Suppressor macrophage (primary cell): Measurements from ENCODE around the gene NRIP1.

Experiments
- DNase-seq, 4 experiments: peaks; one replicate each; pipeline ENCODE4 v3.0.0-alpha.2; 2020 to 2022
- total RNA-seq, 17 experiments: gene quantifications; one replicate each; lab custom pipeline; 2026; ENCODE audit warnings: mixed read lengths in 6 of 17, inconsistent platforms in 3 of 17; lab: John Stamatoyannopoulos, UW

Gene NRIP1, protein sequence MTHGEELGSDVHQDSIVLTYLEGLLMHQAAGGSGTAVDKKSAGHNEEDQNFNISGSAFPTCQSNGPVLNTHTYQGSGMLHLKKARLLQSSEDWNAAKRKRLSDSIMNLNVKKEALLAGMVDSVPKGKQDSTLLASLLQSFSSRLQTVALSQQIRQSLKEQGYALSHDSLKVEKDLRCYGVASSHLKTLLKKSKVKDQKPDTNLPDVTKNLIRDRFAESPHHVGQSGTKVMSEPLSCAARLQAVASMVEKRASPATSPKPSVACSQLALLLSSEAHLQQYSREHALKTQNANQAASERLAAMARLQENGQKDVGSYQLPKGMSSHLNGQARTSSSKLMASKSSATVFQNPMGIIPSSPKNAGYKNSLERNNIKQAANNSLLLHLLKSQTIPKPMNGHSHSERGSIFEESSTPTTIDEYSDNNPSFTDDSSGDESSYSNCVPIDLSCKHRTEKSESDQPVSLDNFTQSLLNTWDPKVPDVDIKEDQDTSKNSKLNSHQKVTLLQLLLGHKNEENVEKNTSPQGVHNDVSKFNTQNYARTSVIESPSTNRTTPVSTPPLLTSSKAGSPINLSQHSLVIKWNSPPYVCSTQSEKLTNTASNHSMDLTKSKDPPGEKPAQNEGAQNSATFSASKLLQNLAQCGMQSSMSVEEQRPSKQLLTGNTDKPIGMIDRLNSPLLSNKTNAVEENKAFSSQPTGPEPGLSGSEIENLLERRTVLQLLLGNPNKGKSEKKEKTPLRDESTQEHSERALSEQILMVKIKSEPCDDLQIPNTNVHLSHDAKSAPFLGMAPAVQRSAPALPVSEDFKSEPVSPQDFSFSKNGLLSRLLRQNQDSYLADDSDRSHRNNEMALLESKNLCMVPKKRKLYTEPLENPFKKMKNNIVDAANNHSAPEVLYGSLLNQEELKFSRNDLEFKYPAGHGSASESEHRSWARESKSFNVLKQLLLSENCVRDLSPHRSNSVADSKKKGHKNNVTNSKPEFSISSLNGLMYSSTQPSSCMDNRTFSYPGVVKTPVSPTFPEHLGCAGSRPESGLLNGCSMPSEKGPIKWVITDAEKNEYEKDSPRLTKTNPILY (N-terminal part only)
- 55.5 to 192 (median 80.6) reads per million in 17 experiments for total RNA-seq

DNA sequence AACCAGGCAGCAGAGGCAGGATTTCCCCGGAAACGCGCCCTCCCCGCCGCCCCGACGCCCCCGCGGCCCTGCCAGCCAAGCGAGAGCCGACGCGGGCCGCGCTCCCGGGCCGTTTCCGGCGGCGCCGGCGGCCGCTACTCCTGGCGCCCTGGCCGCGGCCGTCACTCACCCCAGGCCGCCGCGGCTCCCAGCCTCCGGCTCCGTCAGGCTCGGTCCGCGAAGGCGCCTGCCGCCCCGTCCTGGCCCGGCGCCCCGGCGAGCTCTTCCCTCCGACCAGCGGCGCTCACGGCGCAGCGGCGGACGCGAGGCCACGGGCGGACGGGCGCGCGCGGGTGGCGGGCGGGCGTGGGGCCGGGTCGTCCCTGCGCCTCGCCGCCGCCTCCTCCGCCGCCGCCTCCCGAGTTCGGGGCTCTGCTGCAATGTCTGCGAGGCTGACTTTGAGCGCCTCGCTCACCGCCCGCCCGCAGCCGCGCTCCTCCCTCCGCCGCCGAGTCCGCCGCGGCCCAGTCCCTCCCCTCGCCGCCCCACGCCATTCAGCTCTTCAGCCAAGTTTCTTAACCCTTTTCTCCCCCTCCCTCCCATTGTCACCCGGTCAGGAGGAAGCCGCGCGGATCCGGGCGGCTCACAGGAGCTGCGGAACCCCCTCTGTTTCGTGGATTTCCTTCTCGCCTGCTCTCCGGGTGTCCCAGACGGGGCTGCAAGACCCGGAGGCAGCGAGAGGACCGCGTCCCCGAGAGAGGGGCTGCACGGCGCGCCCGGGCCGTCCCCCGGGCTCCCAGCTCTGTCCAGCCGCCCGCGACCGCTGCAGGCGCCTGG, at the start of gene NRIP1:
TSS of gene NRIP1 (minus strand) at position 425 of the 816 bp plus-strand sequence. CDS start 96,808 bp downstream, outside the sequence.
- peak; percentile 93 to 97 (median 96) for DNase-seq

DNA sequence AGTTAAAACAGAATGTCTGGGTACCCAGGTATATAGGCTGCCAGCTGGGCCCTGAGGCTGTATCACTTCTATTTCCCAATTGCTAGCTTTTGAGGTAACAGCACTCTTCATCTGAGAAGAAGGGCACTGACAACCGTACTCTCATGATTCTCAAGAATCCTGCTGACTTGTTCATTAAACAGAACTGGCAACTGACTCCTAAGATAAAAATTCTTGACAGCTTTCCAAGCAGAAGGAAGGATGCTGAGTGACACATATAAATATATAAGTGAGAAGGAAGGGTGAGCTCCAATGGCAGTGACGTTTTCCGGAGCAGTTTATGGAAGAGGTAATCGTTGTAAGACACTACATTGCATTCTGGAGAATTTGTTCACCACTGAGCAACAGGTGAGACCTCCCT, 48.1 kb upstream of the NRIP1 start:
- DNase-seq: no peak

DNA sequence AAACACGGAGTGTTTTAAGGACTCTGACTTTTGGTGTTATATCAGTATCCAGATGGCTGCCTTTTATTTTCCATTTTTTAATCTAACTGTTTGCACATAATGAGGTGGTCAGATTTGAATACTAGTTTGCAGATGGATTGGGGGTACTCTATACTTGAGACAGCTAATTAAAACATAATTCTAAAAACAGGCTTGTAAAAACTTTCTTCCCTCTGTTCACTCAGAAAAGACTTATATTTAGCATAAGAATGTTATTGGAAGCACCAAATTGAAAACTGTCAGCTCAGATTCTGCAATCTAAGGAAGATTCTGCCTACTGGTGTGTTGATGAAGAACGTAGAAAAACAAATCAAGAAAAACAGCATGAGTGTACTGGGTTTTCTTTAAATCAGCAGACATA, 44.0 kb upstream of the NRIP1 start:
- DNase-seq: no peak

DNA sequence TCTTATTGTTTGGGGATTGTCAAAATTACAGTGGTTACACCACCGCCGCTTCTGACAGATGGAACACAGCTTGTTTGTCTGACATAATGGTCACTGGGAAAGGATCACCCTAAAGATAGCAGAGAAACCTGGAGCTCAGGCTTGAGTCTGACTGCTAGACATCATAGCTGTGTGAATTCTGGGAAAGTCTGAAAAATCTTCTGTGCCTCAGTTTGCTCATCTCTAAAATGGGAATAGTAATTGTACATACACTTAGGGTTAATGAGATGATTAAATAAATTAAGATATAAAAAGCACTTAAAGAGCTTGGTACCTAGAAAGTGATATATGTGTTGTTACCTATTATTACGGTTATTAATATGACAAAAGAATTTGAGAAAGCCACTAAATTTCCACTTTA, 39.7 kb upstream of the NRIP1 start:
- DNase-seq: no peak

DNA sequence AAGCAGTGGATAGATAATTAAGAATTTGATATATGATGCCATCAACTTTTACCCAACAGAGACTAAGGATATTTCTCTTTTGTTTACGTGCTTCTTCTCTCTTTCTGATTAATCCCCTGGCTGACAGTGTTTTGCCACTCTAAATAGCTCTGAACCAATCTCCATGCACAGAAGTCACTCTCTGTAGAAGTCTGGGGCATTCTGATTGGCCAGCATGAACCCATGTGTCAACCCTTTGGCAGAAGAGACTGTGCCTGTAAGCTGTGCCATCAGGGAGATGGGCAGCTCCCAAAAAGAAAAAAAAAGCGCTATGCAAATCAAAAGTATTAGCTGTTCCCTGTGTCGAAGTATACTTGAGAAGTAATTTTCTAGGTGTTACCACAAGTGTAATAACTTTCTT, 34.1 kb upstream of the NRIP1 start:
- DNase-seq: no peak

DNA sequence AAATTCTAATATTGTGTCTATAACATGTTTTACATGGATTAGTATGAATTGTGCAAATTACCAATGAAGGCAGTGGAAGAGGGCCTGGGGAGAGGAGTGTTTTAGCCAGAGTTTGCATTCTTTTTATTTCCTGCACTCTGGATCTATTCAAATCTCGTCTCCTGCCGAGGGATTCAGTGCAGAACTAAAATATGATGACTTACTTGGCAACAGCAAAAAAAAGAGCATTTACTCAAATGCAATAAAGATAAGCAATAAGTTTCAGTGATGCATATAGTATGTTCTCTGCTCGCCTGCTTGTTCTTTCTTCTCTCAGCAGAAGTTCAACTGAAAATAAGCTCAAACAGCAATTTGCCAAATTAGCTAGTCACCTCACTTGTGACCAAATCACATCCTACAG, 33.4 kb upstream of the NRIP1 start:
- DNase-seq: no peak

DNA sequence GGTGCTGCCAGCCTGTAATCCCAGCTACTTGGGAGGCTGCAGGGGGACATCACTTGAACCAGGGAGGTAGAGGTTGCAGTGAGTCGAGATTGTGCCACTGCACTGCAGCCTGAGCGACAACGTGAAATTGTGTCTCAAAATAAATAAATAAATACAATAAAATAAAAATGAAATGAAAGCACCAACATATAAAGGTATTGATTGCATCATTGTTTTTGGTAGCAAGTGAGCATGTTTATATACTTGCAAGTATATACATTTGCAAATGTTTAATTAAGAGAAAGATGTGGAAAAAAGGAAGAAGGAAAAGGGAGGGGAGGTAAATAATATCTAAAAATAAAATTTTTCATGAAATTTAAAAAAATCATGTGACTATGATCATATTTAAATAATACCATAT, 32.8 kb upstream of the NRIP1 start:
- no peak for DNase-seq

DNA sequence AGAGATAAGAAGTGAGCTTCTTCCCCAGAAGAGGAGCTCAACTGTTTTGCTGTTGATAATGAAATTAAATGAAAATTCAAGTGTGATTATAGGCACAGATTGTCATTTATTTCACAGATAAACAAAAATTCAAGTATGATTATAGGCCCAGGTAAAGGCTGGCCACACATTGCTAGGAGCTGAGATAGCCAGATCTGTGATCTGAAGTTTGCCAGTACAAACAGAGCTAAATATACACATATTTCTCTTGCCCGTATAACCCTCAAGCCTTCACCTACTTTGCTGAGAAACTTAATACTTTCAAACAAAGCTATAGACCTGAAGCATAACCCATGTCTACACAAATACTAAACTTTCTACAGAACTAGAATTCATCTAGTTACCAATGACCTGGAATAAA, 31.3 kb upstream of the NRIP1 start:
- no peak for DNase-seq

DNA sequence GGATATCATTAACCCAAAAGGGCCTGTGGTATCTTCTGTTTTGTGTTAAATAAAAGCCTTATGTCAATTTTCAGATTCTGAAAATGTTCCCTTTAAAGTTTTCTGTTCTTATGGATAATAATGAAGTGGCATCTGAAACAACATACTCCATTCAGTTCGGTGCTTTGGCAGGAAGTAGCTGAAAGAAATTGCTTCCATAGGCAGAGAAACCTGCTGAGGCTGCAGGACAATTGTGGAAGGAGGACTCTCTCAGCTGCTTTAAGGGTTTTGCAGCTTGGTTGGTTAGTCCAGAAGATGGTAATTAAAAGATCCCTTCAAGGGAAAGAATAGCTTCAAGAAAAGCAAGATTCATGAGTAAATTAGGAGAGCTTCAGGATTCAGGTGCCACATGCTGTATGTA, 30.5 kb upstream of the NRIP1 start:
- peak; percentile 24 to 68 (median 44) for DNase-seq

DNA sequence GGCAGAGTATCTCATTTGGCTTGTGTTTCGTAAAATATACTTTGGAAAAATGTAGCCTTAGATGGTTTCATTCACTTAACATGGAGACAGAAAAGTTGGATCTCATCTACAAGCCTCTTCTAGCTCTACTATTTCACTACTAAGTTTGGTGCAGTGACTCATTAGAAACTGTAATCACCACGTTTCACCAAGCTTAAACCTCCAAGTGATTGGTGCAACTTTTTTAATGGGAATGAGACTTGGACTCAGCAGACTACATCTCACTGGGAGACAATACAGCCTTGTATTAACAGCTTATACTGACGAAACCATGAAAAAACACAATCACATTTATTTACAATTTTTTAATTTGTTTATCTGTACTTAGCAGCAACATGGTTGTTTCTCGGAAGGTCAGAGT, 29.9 kb upstream of the NRIP1 start:
- DNase-seq: no peak

DNA sequence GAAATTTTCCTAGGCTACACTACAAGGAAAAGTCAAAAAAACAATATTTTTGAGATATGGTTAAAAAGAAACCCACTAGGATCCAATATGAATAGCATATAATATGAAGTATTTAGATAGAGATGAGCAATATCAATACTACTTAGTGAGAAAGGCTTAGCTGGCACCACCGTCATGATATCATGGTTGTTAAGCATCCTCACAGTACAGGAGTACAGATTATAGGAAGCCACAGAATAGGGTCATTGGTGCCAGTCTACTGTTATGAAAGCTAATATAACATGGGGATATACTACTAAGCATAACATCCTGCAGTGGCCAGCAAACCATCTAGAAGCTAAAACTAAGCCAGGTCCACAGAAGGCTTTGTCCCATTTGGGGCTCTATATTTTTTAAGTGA, 28.4 kb upstream of the NRIP1 start:
- DNase-seq: no peak

DNA sequence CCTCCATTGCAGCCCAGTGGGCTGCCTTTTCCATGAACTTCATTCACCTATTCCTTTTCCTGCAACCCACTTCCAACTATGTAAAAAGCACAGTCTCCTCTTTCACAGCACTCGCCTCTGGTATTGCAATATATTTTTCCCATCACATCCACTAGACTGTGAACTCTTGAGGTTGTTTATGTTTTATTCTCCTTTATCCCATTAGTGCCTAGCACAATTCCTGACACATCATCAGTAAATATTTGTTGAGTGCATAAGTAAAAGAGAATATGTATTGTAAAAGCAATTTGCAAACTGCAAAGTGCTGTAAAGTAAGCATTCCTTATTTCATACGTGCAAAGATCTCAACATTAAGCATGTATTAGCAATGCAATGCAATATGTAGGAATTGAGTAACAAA, 27.9 kb upstream of the NRIP1 start:
- DNase-seq: no peak

DNA sequence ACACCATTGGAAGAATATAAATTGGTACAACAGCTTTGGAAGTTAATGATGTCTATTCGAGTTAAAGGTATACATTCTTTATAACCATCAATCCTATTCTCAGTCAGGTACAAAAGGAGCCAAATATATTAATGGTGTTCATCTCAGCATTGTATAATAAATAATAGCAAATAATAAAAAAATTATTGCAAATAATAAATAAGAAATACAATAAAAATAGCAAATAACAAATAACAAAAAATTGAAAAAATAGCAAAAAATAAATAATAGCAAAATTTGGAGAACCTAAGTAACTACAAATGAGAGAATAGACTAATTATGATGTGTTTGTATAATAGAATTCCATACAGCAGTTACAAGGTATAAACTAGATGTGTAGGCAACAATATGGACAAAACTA, 25.6 kb upstream of the NRIP1 start:
- DNase-seq: no peak

DNA sequence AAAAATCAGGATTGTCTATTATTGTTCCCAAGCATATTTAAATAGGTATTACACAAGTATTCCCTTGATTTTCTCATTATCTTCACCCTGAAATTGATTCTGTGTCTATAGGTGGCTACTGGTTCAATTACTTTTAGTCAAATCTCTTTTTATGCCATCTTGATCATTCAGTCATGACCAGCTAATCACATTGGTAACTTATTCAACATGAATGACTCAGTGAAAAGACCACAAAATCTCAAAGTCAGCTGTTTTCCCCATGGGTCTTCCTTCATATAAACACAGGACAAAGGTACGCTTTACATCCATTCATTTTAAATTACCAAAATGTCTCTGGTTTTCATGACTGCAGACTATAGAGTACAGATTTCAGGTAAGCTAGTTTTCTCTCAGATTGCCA, 23.7 kb upstream of the NRIP1 start:
- DNase-seq: no peak

DNA sequence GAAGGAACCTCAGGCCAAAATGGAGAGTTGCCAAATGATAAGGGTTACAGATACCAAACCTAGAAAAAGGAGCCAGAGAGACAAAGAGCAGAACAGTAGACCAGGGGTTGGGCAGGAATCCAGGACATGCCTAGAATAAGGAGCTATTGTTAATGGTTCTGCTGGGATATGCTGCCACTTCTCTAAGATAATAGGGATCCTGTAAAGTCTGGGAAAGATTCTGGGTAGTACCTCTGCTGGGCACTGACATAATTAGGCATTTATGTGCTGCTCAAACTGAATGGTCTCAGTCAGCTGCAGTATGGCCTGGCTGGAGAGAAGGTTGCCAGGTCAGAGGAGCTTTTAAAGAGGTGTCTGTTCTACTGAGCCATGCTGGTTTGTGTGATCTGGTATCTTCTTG, 19.9 kb upstream of the NRIP1 start:
- DNase-seq: no peak

DNA sequence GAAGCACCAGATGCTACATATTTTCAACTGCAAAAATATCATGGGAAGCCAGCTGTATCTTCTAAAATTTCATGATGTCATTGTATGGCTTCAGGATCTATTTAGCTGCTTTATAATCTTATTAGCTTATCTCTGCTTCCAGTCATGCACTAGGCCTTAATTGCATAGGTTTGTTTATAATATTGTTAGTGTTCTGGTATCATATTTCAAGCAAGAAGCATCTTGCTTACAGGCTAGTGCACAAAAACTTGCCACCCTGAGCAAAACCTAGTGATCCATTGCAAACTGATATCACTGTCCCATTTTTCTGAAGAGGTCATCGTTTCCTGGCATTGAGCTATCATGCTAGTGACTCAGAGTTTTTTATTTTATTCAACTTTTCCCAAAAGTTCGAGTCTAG, 15.7 kb upstream of the NRIP1 start:
- no peak for DNase-seq

DNA sequence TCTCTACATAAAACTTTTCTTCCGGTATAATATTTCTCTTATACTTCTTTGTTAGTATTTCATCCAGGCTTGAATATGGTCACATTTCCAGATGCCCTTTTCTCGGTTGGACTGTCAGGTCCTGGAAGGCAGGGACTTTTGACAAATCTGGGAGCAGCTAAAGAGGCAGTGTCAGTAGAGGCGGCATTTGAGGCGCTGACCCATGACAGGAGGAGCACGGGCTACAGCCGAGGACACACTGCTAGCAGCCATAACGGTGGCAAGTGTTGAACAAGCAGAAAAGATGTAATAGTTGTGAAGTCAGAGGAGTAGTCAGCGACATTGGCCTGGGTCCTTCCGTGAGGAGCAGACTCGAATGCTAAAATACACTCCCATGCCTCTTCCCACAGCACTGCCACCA, 14.5 kb upstream of the NRIP1 start:
- DNase-seq: no peak

DNA sequence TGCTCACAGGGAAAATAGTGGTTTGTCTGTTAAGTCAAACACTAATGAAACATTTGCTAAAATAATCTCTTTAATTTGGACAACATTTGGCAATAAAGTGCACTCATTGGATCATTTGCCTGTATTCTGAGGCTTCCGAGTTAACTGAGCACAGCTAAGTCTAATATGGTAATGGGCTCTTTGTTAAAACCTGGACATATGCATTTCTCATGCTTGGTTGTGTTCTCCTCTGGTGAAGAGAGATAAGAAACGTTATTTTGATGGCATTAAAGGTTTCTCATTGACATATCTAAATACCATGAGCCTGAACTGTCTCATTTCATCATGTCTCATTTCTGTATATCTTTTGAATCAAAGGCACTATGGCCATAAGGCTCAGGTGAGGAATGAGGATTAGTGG, 13.4 kb upstream of the NRIP1 start:
- DNase-seq: no peak

DNA sequence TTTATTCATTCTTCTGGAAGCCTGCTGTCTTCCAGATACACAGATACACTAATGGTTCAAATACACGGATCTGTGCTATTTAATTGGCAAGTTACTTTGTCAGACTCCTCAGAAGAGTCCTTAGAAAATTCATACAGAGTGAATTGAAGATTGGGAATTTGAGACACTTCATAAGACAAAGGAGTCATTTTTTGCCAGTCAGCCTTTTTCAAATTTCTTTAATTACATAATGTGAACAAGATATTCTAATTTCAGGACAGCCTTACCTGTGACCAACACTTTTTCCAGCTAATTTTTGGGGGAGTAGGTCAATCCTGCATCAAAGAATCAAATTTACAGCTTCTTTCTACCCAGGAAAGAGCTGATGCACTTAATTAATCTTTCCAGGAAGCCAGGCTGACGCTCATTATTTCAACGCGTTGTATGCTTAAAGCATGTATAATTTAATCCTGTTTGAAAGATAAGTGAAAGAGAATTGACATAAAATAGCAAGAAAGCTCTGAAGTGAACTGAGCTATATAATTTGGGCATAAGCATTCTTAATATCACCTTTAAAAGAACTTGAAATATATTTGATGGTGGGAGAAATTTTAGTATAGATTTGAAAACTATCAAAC, 12.8 kb upstream of the NRIP1 start:
- no peak for DNase-seq

DNA sequence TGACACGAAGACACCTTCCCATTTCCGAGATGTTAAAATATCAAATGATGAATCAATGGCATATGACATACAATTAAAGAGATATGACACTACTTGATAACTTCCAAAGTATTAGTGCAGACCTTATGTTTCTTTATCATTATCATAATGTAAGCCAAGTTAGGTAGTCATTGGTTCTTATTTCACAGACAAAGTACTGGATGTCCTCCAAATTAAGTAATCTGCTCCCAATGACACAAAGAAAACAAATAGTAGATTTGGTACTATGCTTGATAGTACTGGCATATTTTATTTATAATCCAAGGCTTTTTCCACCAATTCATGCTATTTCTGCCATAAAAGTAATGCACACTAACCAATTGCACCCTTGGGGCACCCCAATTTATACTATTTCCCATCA, 11.9 kb upstream of the NRIP1 start:
- DNase-seq: no peak

DNA sequence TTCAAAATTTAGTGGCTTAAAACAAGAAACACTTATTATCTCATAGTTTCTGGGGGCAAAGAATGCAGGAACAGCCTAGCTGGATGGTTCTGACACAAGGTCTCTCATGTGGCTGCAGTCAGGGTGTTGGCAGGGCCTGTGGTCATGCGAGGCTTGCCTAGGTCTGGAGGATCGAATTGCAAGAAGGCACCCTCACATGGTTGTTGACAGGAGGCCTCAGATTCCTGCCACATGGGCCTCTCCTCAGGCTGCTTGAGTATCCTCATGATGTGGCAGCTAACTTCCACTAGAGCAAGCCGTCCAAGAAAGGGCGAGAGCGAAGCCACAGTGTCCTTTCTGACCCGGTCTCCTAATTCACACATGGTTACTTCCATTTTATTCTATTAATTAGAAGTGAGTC, 6.2 kb upstream of the NRIP1 start:
- no peak for DNase-seq

DNA sequence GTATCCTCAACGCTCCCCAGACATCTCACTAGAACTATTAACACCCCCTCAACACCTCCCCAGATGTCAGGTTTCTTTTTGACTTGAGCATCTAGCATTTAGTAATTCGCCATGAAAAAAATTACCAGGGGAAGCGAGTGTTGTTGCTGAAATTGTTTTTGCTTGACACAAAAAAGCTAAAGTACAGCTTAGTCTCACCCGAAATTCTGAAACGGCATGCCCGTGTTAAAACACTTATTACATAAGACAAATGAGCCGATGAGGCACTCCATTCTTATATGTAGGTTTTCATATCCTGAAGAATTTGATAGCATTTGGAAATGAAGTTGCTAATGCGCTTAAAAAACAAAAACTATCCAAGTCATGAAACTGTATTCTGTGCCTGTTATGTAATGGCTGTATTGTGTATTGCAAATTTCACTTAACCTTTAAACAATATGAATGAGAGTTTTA, 1.3 kb upstream of the NRIP1 start:
- DNase-seq: peak in 2 of 4 experiments; percentile 13 to 44
